Heart left ventricle (tissue), 13 donors: Measurements from ENCODE around the gene DENND1B.

Experiments used
- CTCF ChIP-seq, 12 donors: fragments of 200-600 bp; sonication (generic) in 4 of 12; IDR thresholded peaks; one replicate each; pipeline versions ENCODE4 v1.5.0 to v1.8.0; 2018 to 2022; ENCODE audit warnings: antibody characterized with exemption in 12 of 12, mild to moderate bottlenecking in 5 of 12
- POLR2A ChIP-seq, 2 donors: fragments of 450-650 bp; IDR thresholded peaks; one replicate each; pipeline ENCODE4 v1.6.1; 2017; ENCODE audit warnings: antibody characterized with exemption in 2 of 2, mild to moderate bottlenecking in 2 of 2, moderate library complexity in 2 of 2
- donor health status: ischemic (EF 13 %, LVEDD 7.1; RV severe dilation, severe dysfunction).
- donor health status: DM: no; HTN: yes; CAD: no.
- donor health status: DM: no; HTN: no; CAD: no.
- donor health status: ischemic (EF 25% LVEDD 6.9; RV normal size, moderate dysfunction).
- donor health status: ischemic (EF 25% LVEDD 5.7; RV mildly dilated, moderate dysfunction).
- donor health status: ischemic (EF 35%, LVEDD 5.7; RV mildly dilated, moderate dysfunction).
- donor health status: nonischemic (EF 11% LVEDD 7.7; RV severe dilation, severe dysfunction).
- donor health status: DM: yes; HTN: yes; CAD: no.
- donor health status: PGD.
- donor health status: ischemic (EF 29% LVEDD 5.4; RV normal size, mild dysfunction).
- donor health status: nonischemic (EF 23%, LVEDD 6.1; RV moderate dilation, normal function).

GRCh38 chr1:197770243-197770642, 5.0 kb downstream of the DENND1B start:
- TF ChIP-seq CTCF (IDR thresholded peaks at IDR 0.05) (no peak), POLR2A (IDR thresholded peaks at IDR 0.05) (no peak)
